Ascending aorta (tissue), 2 donors: ENCODE data around the gene ASAP2. TPM values are rescaled to one million over a fixed set of nuclear protein-coding genes. Genes with fewer than 3 reads are reported as not detected.
A peak's percentile ranks its signal among the peaks of the same experiment; 100 is the strongest.

ENCODE experiments used
- DNase-seq, 2 donors: peaks; one replicate each; pipeline ENCODE4 v3.0.0-alpha.2; 2019; ENCODE audit warnings: low spot score in 2 of 2
- H3K27ac ChIP-seq, 2 donors: fragments of 200-600 bp; sonication (generic); one replicate each; pipeline ENCODE4 v1.5.1; 2016 to 2017; ENCODE audit warnings: mild to moderate bottlenecking in 1 of 2
- H3K27me3 ChIP-seq: fragments of 200-600 bp; sonication (generic); one replicate; pipeline ENCODE4 v1.5.1; 2017
- H3K36me3 ChIP-seq, 2 donors: fragments of 200-600 bp; sonication (generic); one replicate each; pipeline ENCODE4 v1.5.1; 2016
- H3K4me1 ChIP-seq, 2 donors: fragments of 200-600 bp; sonication (generic); one replicate each; pipeline ENCODE4 v1.5.1; 2016 to 2017; ENCODE audit warnings: mild to moderate bottlenecking in 1 of 2
- H3K4me3 ChIP-seq, 2 donors: fragments of 200-600 bp; sonication (generic); one replicate each; pipeline ENCODE4 v1.5.1; 2016 to 2017; ENCODE audit warnings: mild to moderate bottlenecking in 1 of 2
- H3K9me3 ChIP-seq, 2 donors: fragments of 200-600 bp; sonication (generic); one replicate each; pipeline ENCODE4 v1.5.1; 2016
- CTCF ChIP-seq, 3 experiments: fragments of 200-600 bp in 2 of 3; fragments of 450-650 bp in 1 of 3; sonication (generic) in 2 of 3; IDR thresholded peaks; one replicate each; pipeline ENCODE4 v1.5.1; 2016 to 2019; ENCODE audit warnings: antibody characterized with exemption in 3 of 3, mild to moderate bottlenecking in 1 of 3, moderate library complexity in 1 of 3
- intact Hi-C: fragments of 100-400 bp; cut with DNase I; formaldehyde crosslinking; loops from one replicate; pipeline ENCODE4 v1.15.1; 2023
- total RNA-seq: library from RNA; depleted of rRNA; stranded (reverse); fragments of >200 nt; gene quantifications from one replicate; pipeline ENCODE4 v1.1.0, GENCODE V29; 2016

ASAP2 gene
- total RNA-seq, 1 donor from 2014 or later: 56.9 TPM

- intact Hi-C loops: no loop called here
- peak in 1 of 2 donors; percentile 70 for DNase-seq
- H3K4me1 ChIP-seq: peaks cover 0 to 9% of the 10 kb centered on the region in 2 donors
- peaks cover 5 to 16% of the 10 kb centered on the region in 2 donors for H3K36me3 ChIP-seq
- no peaks in the 10 kb centered on the region for H3K27me3 ChIP-seq
- H3K4me3 ChIP-seq: peak overlapping the region; percentile 14 to 35
- no peak for TF ChIP-seq CTCF (IDR thresholded peaks at IDR 0.05)
- no peaks in the 10 kb centered on the region for H3K9me3 ChIP-seq
- H3K27ac ChIP-seq: peak overlapping the region; percentile 53 to 65
Measured at GRCh38 chr2:9318461-9319337, 112.1 kb downstream of the ASAP2 start.

- Histone ChIP-seq H3K27ac (peak overlapping the region; percentile 53 to 65), H3K4me3 (no peak overlapping the region), H3K9me3 (no peaks in the 10 kb centered on the region), H3K4me1 (peaks cover 0 to 9% of the 10 kb centered on the region in 2 donors), H3K27me3 (no peaks in the 10 kb centered on the region), H3K36me3 (peaks cover 8 to 22% of the 10 kb centered on the region in 2 donors)
- no peak for TF ChIP-seq CTCF (IDR thresholded peaks at IDR 0.05)
- peak in 1 of 2 donors; percentile 60 for DNase-seq
- intact Hi-C loops: no loop called here
Measured at GRCh38 chr2:9319338-9319715, 112.7 kb downstream of the ASAP2 start.

- Histone ChIP-seq H3K4me3 (no peak overlapping the region), H3K4me1 (peaks cover 0 to 9% of the 10 kb centered on the region in 2 donors), H3K27me3 (no peaks in the 10 kb centered on the region), H3K9me3 (no peaks in the 10 kb centered on the region), H3K36me3 (peaks cover 21 to 35% of the 10 kb centered on the region in 2 donors), H3K27ac (no peak overlapping the region)
- no peak for TF ChIP-seq CTCF (IDR thresholded peaks at IDR 0.05)
- intact Hi-C loops: no loop called here
- peak in 1 of 2 donors; percentile 34 for DNase-seq
Measured at GRCh38 chr2:9322576-9322975, 116.0 kb downstream of the ASAP2 start.

- TF ChIP-seq CTCF (IDR thresholded peaks at IDR 0.05): no peak
- Histone ChIP-seq H3K27me3 (no peaks in the 10 kb centered on the region), H3K27ac (no peak overlapping the region), H3K9me3 (no peaks in the 10 kb centered on the region), H3K4me3 (no peak overlapping the region), H3K4me1 (peaks cover 0 to 3% of the 10 kb centered on the region in 2 donors), H3K36me3 (peaks cover 26 to 41% of the 10 kb centered on the region in 2 donors)
- no peak for DNase-seq
- intact Hi-C loops: no loop called here
Measured at GRCh38 chr2:9325428-9325827, 118.8 kb downstream of the ASAP2 start.

- intact Hi-C loops: no loop called here
- TF ChIP-seq CTCF (IDR thresholded peaks at IDR 0.05): no peak
- peaks cover 0 to 9% of the 10 kb centered on the region in 2 donors for H3K4me1 ChIP-seq
Measured at GRCh38 chr2:9326975-9327374, 120.4 kb downstream of the ASAP2 start.

More at GRCh38 chr2:9326975-9327374, 120.4 kb downstream of the ASAP2 start:
- H3K9me3 ChIP-seq: no peaks in the 10 kb centered on the region
- DNase-seq: no peak
- peak overlapping the region in 1 of 2 donors; percentile 46 for H3K27ac ChIP-seq
- no peaks in the 10 kb centered on the region for H3K27me3 ChIP-seq
- peaks cover 26 to 38% of the 10 kb centered on the region in 2 donors for H3K36me3 ChIP-seq
- H3K4me3 ChIP-seq: no peak overlapping the region
